Neural progenitor cell (in vitro differentiated cells): ENCODE data around the gene ZNF385A.

Source experiments
- CTCF ChIP-seq: fragments of 200-600 bp; sonication (generic); IDR thresholded peaks from 2 replicates; pipeline ENCODE4 v1.5.1; 2017; ENCODE audit warnings: antibody characterized with exemption, mild to moderate bottlenecking
- EZH2phosphoT487 ChIP-seq: fragments of 200-600 bp; sonication (generic); IDR thresholded peaks from 2 replicates; pipeline ENCODE4 v1.6.1; 2017; ENCODE audit warnings: antibody characterized with exemption

GRCh38 chr12:54374562-54375258 is 9.8 kb downstream of the ZNF385A start:
- TF ChIP-seq EZH2phosphoT487, result no peak
- no peak for TF ChIP-seq CTCF
